HEK293 (cell line): ENCODE data around the gene TMEM150B.

Experiments used
- GLIS1 ChIP-seq: fragments of 450-650 bp; formaldehyde crosslinking; IDR thresholded peaks from 2 replicates; pipeline ENCODE4 v1.5.1; 2016; ENCODE audit warnings: missing biosample characterization, missing genetic modification characterization
- GLIS2 ChIP-seq: fragments of 450-650 bp; formaldehyde crosslinking; IDR thresholded peaks from 2 replicates; pipeline ENCODE4 v1.5.1; 2016; ENCODE audit warnings: missing biosample characterization, missing genetic modification characterization
- OSR2 ChIP-seq: fragments of 450-650 bp; formaldehyde crosslinking; IDR thresholded peaks from 2 replicates; pipeline ENCODE4 v1.5.1; 2016; ENCODE audit warnings: missing biosample characterization, missing genetic modification characterization
- PRDM10 ChIP-seq: fragments of 450-650 bp; formaldehyde crosslinking; IDR thresholded peaks from 2 replicates; pipeline ENCODE4 v1.5.1; 2016; ENCODE audit warnings: missing biosample characterization, missing genetic modification characterization
- SCRT2 ChIP-seq: fragments of 450-650 bp; formaldehyde crosslinking; IDR thresholded peaks from 2 replicates; pipeline ENCODE4 v1.5.1; 2016; ENCODE audit warnings: missing biosample characterization, missing genetic modification characterization
- SP3 ChIP-seq: fragments of 450-650 bp; formaldehyde crosslinking; IDR thresholded peaks from 2 replicates; pipeline ENCODE4 v1.5.1; 2016; ENCODE audit warnings: missing biosample characterization, missing genetic modification characterization
- WT1 ChIP-seq: fragments of 450-650 bp; formaldehyde crosslinking; IDR thresholded peaks from 2 replicates; pipeline ENCODE4 v1.5.1; 2016; ENCODE audit warnings: missing biosample characterization, missing genetic modification characterization
- YY1 ChIP-seq: fragments of 450-650 bp; formaldehyde crosslinking; IDR thresholded peaks from 2 replicates; pipeline ENCODE4 v1.5.1; 2018; ENCODE audit warnings: missing biosample characterization, missing genetic modification characterization
- ZBTB10 ChIP-seq: fragments of 450-650 bp; formaldehyde crosslinking; IDR thresholded peaks from 2 replicates; pipeline ENCODE4 v1.5.1; 2016; ENCODE audit warnings: missing biosample characterization, missing genetic modification characterization
- ZBTB11 ChIP-seq: fragments of 450-650 bp; formaldehyde crosslinking; conservative IDR thresholded peaks from 2 replicates; pipeline ENCODE4 v1.5.1; 2016; ENCODE audit warnings: low read depth, missing biosample characterization, missing genetic modification characterization
- ZFP3 ChIP-seq: fragments of 450-650 bp; formaldehyde crosslinking; IDR thresholded peaks from 2 replicates; pipeline ENCODE4 v1.5.1; 2016; ENCODE audit warnings: low read depth, missing biosample characterization, missing genetic modification characterization
- ZFP41 ChIP-seq: fragments of 450-650 bp; formaldehyde crosslinking; IDR thresholded peaks from 2 replicates; pipeline ENCODE4 v1.5.1; 2016; ENCODE audit warnings: missing biosample characterization, missing genetic modification characterization, borderline replicate concordance
- ZNF138 ChIP-seq: fragments of 450-650 bp; formaldehyde crosslinking; IDR thresholded peaks from 2 replicates; pipeline ENCODE4 v1.5.1; 2016; ENCODE audit warnings: missing biosample characterization, missing genetic modification characterization, borderline replicate concordance
- ZNF16 ChIP-seq: fragments of 450-650 bp; formaldehyde crosslinking; IDR thresholded peaks from 2 replicates; pipeline ENCODE4 v1.5.1; 2016; ENCODE audit warnings: low read depth, missing biosample characterization, missing genetic modification characterization
- ZNF169 ChIP-seq: fragments of 450-650 bp; formaldehyde crosslinking; IDR thresholded peaks from 2 replicates; pipeline ENCODE4 v1.5.1; 2016; ENCODE audit warnings: missing biosample characterization, missing genetic modification characterization
- ZNF175 ChIP-seq: fragments of 450-650 bp; formaldehyde crosslinking; IDR thresholded peaks from 2 replicates; pipeline ENCODE4 v1.5.1; 2016; ENCODE audit warnings: missing biosample characterization, missing genetic modification characterization
- ZNF2 ChIP-seq: fragments of 450-650 bp; formaldehyde crosslinking; IDR thresholded peaks from 2 replicates; pipeline ENCODE4 v1.5.1; 2016; ENCODE audit warnings: missing biosample characterization, missing genetic modification characterization
- ZNF394 ChIP-seq: fragments of 450-650 bp; formaldehyde crosslinking; IDR thresholded peaks from 2 replicates; pipeline ENCODE4 v1.5.1; 2016; ENCODE audit warnings: missing biosample characterization, missing genetic modification characterization, mild to moderate bottlenecking, moderate library complexity, borderline replicate concordance
- ZNF416 ChIP-seq: fragments of 450-650 bp; formaldehyde crosslinking; IDR thresholded peaks from 2 replicates; pipeline ENCODE4 v1.5.1; 2016; ENCODE audit warnings: missing biosample characterization, missing genetic modification characterization
- ZNF488 ChIP-seq: fragments of 450-650 bp; formaldehyde crosslinking; IDR thresholded peaks from 2 replicates; pipeline ENCODE4 v1.5.1; 2016; ENCODE audit warnings: missing biosample characterization, missing genetic modification characterization
- ZNF549 ChIP-seq: fragments of 450-650 bp; IDR thresholded peaks from 2 replicates; pipeline ENCODE4 v1.5.1; 2018; ENCODE audit warnings: missing biosample characterization, missing genetic modification characterization, mild to moderate bottlenecking, inconsistent platforms, moderate library complexity
- ZNF555 ChIP-seq: fragments of 450-650 bp; formaldehyde crosslinking; conservative IDR thresholded peaks from 2 replicates; pipeline ENCODE4 v1.5.1; 2017; ENCODE audit warnings: missing biosample characterization, mild to moderate bottlenecking, missing genetic modification characterization, inconsistent platforms
- ZNF660 ChIP-seq: fragments of 450-650 bp; IDR thresholded peaks from 2 replicates; pipeline ENCODE4 v1.5.1; 2018; ENCODE audit warnings: missing biosample characterization, mild to moderate bottlenecking, missing genetic modification characterization
- ZNF701 ChIP-seq: fragments of 450-650 bp; formaldehyde crosslinking; IDR thresholded peaks from 2 replicates; pipeline ENCODE4 v1.5.1; 2016; ENCODE audit warnings: missing biosample characterization, missing genetic modification characterization
- ZNF747 ChIP-seq: fragments of 450-650 bp; formaldehyde crosslinking; IDR thresholded peaks from 2 replicates; pipeline ENCODE4 v1.5.1; 2016; ENCODE audit warnings: missing biosample characterization, missing genetic modification characterization
- ZNF792 ChIP-seq: fragments of 450-650 bp; formaldehyde crosslinking; IDR thresholded peaks from 2 replicates; pipeline ENCODE4 v1.5.1; 2016; ENCODE audit warnings: missing biosample characterization, missing genetic modification characterization
- TF ChIP-seq, protein P1 (sequence below): fragments of 450-650 bp; formaldehyde crosslinking; IDR thresholded peaks from 2 replicates; pipeline ENCODE4 v1.5.1; 2016; ENCODE audit warnings: missing biosample characterization, missing genetic modification characterization

Gene TMEM150B

DNA sequence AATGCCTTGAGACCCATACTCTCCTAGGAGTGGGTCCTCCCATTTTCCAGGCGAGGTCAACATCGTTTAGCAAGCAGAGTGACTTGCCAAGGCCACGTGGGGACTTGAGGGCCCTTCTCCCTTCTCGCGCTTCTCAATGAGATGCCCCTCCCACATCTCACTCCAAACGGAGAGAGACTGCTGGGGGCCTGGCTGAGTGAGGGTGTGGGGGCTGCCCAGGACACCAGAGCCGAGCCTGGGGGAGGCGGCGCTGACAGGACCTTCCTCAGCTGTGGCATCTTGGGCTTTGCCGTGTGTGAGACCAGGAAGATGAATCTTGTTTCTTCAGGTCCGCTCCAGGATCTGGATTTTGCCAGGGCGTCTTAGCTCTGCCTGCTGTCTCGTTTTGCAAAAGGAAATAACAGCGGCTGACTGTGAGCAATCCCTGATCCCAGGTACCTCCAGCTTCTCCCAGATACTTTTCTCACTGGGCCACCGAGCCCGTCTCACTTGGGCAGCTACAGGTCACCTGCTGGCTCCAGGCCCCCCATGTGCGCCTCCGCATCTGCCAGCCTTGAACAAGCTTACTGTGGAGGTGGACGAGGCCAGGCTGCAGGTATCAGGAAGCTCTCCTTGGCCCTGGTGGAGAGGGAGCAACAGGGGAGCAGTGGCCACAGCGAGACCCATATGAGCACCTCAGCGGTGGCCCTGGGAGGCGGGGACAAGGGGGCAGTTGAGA is 23.3 kb upstream of the TMEM150B start (continued):
- TF ChIP-seq PRDM10 (tag by site-specific recombination) (0 out of 2 replicates have a peak, but pooled peaks have one; percentile 10), ZNF169 (tag by site-specific recombination) (no peak), ZNF549 (tag by site-specific recombination) (no peak), ZNF138 (tag by site-specific recombination) (no peak), ZNF394 (tag by site-specific recombination) (peak; percentile 76), ZBTB10 (tag by site-specific recombination) (no peak), ZFP41 (tag by site-specific recombination) (no peak), ZNF2 (tag by site-specific recombination) (no peak), ZNF175 (tag by site-specific recombination) (no peak), ZFP3 (tag by site-specific recombination) (no peak), GLIS1 (tag by site-specific recombination) (peak; percentile 58), ZNF747 (tag by site-specific recombination) (no peak), SCRT2 (tag by site-specific recombination) (peak; percentile 84), ZNF660 (tag by site-specific recombination) (no peak), ZBTB11 (no peak), ZNF488 (tag by site-specific recombination) (no peak), ZNF416 (tag by site-specific recombination) (no peak), SP3 (tag by site-specific recombination) (no peak), OSR2 (tag by site-specific recombination) (no peak), ZNF701 (tag by site-specific recombination) (no peak), ZNF555 (no peak), YY1 (tag by site-specific recombination) (no peak), WT1 (tag by site-specific recombination) (no peak), GLIS2 (no peak), ZNF792 (tag by site-specific recombination) (no peak), ZNF16 (no peak)
- TF ChIP-seq, protein P1, sequence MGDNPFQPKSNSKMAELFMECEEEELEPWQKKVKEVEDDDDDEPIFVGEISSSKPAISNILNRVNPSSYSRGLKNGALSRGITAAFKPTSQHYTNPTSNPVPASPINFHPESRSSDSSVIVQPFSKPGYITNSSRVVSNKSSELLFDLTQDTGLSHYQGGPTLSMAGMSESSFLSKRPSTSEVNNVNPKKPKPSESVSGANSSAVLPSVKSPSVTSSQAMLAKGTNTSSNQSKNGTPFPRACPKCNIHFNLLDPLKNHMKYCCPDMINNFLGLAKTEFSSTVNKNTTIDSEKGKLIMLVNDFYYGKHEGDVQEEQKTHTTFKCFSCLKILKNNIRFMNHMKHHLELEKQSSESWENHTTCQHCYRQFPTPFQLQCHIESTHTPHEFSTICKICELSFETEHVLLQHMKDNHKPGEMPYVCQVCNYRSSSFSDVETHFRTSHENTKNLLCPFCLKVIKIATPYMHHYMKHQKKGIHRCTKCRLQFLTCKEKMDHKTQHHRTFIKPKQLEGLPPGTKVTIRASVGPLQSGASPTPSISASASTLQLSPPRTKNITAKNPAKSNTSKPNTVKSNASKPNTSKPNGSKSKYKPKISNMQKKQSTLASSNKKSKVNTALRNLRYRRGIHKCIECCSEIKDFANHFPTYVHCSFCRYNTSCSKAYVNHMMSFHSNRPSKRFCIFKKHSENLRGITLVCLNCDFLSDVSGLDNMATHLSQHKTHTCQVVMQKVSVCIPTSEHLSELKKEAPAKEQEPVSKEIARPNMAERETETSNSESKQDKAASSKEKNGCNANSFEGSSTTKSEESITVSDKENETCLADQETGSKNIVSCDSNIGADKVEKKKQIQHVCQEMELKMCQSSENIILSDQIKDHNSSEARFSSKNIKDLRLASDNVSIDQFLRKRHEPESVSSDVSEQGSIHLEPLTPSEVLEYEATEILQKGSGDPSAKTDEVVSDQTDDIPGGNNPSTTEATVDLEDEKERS (tag by site-specific recombination): no peak
